HG03060 (cell line): ENCODE measurements around the gene PREX1.
"Not testable (repeated sequence)": the region's sequence is repeated elsewhere in the genome, so short reads cannot be mapped to it uniquely, and the experiment has no call there.

Experiments used
- ATAC-seq: cut with Tn5 transposase; IDR thresholded peaks from one replicate; pipeline ENCODE4 v1.9.1; 2021; ENCODE audit warnings: low read depth, moderate number of reproducible peaks; ENCODE audit not compliant: unreplicated experiment

Gene PREX1

DNA sequence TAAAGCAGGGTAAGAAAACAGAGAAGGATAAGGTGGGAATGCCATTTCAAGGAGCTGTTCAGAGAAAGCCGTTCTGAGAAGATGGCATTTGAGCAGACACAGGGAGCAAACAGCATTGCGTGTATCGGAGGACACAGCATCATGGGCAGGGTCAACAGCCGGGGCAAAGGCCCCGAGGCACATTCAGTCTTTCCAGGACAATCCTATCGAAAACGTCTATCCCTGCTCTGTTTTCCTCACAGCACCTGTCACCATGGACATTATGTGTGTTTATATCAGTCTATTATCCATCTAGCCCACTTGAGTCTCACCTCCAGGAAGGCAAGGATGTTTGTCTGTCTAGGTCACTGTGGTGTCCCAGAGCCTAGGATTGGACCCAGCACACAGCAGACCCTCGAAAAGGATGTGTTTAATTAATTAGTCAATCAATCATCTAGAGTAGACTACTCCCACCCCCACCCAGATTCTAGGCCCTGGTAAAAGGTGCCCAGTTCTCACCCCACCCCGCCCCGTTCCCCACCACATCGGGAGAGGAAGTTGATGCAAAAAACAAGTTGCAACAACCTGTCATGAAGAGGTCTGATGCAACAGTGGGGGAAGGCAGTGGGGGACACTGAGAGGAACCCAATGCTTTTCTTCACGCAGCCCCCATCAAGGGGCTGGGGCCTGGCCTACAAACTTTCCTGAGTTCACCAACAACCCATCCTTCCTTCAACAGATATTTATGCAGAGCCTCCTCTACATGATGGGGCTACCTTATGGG, 66.6 kb downstream of the PREX1 start:
- ATAC-seq: no peak

DNA sequence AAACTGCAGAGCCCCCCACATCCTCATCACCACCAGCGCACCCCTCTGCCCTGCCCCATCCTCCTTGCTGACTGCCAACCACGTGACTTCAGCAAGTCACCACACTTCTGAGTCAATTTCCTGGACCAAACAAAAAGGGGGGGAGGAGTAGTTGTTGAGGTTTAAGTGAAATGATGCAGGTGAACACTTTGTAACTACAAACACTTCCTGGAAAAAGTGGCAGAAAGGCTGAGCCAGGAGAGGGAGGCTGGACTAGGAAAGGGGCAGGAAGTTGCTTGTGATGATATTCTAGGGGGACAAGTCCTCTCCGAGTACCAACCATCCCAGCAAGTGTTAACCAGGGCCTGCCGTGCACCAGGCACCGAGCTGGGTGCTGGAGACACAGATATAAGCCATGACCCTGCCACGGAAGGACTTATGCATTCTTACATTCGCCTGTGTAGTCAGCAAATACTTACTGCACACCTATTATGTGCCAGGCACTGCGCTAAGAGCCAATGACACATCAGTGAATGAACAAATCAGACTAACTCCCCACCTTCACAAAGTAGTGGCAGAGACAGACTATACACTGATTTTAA, 67.3 kb downstream of the PREX1 start:
- ATAC-seq: no peak

DNA sequence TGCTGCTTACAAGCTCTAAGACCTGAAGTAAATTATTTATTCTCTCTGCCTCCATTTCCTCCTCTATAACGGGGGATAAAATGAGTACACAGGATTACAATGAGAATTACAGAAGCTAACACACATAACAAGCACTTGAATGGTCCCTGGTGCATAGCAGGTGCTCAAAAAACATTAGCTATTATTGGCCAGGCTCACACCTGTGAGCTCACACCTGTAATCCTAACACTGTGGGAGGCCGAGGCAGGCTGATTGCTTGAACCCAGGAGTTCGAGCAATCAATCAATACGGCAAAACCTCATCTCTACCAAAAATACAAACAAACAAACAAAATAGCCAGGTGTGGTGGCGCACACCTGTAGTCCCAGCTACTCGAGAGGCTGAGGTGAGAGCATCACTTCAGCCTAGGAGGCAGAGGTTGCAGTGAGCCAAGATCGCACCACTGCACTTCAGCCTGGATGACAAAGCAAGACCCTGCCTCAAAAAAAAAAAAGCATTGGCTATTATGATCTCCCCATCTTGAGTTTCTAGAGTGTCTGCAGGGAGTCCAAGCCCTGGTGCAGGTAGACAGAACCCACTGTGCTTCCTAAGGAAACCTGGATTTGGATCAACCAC, 68.1 kb downstream of the PREX1 start:
- ATAC-seq: no peak

DNA sequence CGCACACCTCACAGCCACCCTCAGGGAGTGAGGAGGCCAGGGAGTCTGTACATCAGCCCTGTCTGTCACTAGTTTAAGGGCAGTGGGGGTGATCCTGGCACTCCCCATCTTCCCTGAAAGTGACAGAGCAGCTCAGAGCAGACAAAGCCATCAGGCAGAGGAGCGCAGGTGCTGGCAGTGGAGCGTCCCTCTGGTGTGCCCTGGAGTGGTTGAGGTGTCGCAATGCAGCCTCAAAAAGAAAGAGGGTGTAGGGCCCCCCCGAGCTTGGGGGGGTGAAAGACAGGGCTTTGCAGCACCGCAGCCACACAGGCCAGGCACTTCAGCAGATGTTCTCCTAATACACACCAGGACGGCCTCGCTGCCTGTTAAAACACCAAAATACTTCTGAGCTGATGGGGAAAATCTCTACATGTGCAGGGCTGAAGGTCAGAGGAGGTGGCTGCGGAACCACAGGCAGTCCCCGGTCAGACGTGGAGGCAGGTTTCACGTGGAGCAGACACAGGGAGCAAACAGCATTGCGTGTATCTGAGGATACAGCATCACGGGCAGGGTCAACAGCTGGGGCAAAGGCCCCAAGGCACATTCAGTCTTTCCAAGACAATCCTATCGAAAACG, 69.5 kb downstream of the PREX1 start:
- no peak for ATAC-seq

DNA sequence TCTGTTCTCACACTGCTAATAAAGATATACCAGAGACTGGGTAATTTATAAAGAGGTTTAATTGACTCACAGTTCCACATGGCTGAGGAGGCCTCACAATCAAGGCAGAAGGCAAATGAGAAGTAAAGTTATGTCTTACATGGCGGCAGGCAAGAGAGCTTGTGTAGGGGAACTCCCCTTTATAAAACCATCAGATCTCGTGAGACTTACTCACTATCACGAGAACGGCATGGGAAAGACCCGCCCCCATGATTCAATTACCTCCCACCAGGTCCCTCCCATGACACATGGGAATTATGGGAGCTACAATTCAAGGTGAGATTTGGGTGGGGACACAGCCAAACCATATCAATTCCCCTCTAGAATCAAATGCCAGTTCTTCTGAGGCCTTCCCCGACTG, 71.0 kb downstream of the PREX1 start:
- ATAC-seq: not testable (repeated sequence)

DNA sequence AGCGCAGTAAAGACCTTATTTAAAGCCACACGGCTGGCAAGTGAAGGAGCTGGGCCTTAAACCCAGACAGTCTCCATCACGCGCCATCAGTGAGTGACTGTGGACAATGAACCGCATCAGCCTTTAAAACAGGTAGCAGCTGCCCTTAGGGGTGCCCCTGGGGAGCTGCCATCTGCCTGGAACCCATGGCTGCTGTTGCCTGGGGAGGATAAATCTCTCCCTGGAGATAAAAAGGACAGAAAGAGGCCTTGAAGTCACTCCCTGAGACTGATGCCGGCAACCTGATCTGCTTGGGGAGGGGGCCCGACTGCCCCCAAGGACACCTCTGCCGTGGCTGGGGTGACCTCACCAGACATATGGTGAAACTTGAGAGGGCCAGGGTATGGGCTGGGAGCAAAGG, 73.5 kb downstream of the PREX1 start:
- no peak for ATAC-seq

DNA sequence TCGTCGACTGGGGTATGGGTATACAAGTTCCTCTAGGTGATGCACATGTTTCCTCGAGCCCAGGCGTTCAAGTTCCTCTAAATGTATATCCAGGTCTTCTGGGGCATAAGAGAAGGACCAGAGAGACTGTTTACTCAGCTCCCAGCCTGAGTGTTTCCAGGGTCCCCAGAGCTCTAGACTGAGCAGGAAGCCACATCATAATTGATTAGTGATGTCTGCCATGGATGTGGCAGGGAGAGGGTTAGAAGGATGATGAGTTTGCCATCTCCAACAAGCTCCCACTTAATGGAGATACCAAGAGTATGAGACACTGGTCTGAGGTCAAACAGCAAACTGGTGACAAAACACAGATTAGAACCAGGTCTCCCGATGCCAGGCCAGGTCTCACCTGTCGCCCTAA, 74.8 kb downstream of the PREX1 start:
- no peak for ATAC-seq

DNA sequence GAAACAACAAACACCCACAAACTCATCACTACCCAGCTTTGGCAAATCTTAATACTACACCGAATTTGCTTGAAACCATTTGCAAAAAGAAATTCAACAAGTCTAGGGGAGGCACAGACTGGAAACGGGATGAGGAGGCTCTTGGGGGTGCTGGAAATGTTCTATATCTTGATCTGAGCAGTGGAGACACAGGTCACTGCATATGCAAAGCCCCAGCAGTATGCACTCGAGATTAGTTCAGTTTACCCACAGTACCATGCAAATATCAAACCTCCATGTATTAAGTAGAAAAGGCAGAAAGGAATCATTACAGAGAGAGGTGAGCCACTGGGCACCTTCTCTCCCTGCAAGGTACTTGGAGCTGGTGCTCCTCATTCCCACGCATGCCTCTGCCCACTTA, 75.9 kb downstream of the PREX1 start:
- ATAC-seq: no peak

DNA sequence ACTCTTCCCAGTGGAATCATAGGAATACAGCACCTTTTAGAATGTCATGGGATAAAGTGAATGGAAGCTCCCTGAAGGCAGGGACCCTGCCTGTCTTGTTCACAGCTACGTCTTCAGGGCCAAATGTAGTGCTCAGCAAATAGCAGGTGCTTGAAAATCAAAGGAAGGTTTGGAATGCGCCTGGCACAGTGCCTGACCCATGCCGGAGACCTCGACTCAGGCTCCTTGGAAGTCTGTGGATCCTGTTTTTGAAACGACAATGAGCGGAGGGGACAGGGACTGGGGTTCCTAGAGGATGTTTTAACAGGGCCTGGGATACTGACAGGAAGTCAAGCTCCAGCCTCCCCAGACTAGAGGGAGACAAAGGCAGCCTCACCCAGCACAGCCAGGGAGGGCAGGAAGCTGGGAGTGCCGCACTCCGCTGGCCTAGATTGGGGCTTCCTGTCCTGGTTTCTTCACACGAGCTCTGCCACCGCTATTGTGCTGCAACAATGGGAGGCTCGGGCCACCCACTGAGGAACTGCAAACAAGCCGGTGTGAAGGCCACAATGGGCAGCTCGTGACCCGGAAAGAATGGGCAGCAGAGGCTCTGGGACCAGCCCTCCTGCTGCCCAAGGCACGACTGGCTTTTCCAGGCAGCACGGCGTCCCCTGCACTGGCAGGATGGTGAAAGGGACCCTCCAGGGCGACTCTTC, 76.7 kb downstream of the PREX1 start:
- no peak for ATAC-seq

DNA sequence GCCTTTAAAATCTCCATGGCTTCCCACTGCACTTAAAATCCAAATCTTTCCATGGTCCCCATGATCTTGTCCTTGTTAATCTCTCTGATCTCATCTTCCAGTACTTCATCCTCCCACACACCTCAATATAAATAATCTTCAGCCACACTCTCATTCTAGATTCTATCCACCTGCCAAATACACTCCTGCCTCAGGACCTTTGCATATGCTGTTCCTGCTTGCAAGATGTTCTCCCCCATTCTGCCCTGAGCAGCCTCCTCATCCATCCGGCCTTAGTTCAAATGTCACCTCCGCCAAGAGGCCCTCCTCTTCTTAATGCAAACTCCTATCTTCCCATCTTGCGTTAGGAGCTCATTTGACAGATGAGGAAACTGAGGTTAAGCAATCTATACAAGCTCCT, 77.4 kb downstream of the PREX1 start:
- ATAC-seq: no peak

DNA sequence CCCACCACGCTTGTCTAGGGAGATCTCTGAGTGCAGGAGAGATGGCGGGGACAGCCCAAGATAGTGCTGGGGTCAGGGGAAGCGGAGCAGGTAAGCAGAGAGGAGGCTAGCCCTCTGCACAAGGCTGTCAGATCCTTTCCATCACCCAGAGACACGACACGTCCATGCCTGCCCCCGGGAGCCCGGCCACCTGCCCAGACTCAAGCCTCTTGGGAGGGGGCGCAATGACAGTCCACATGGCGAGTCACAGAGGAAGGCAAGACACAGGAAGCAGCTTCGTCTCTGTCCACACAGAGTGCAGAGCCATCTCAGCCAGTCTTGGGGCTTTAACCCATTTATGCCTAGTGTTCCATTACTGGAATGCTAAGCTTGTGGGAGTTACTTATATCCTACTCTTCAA, 78.4 kb downstream of the PREX1 start:
- ATAC-seq: no peak

DNA sequence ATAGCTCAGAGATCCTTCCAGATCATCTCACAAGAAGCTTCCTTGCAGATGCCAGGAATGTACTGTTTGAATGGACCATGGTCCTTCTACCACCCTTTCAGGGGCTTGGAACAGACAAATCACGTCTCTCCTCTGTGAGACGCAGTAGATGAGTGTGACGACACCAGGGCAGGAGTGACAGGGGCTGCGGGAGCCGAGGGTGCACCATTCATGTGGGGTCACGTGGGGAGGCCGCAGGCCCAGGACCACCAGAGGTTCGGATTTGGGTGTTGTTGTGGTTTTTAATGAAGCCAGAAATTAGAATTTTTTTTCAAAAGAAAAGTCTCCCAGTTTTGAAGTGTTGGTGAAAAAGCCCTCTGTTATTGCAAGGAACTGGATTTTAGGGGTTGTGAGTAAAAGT, 79.2 kb downstream of the PREX1 start:
- ATAC-seq: no peak

DNA sequence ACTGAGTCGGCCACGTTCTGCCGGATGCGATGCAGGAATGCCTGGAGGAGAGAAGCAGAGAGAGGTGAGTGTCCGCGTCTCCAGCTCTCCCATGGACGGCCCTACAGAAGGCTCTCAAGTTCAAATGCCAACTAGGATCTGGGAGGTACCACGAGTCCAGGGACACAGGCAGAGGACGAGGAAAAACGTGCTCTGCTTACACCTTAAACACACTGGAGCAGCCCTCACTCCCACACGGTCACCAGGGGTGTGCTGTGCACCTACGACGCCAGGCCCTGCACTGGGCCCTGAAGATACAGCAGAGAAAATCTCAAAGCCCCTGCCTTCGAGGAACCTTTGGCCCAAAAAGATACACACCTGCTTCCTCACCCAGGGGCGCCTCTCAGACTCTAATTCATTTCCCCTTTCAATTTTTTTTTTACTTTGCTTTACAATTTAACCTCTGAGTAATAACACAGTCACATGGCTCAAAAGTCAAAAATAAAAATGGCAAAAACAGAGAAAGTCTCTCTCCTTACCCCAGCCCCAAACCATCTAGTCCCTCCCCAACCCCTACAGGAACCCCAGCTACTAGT, 79.9 kb downstream of the PREX1 start:
- ATAC-seq: no peak

DNA sequence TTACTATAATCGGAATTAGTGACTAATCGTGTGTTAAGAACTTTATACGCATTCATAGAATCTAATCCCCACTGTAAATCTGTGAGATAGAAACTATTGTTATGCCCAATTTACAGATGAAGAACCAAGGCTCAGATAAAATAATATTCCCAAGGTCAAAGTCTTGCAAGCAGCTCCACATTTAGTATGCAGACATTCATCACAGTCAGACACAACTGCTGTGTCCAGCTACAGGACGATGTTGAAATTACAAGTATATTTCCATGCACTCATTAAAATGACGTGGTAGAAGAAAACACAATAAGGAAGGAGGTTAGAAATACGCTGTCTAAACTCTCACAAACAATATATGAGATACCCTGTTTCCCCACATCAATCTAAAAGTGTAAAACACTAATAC, 82.5 kb downstream of the PREX1 start:
- no peak for ATAC-seq

DNA sequence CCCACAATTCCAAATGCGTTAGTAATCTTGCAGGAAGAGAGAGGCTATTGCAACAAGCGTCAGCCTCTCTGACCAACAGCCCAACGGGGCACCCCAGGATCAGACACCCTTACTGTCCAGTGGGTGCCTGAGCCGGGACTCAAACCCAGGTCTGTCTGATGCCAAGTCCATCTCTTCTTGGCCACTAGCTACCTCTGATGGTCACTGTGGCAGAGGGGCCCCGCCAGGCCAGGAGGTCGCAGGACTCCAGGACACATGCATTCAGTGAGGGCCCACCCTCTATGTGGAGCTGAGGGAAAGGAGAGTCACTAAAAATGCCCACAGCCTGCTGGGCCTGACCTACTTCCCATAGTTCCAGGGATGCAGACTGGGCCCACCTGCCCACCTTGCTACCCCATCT, 83.3 kb downstream of the PREX1 start:
- ATAC-seq: no peak

DNA sequence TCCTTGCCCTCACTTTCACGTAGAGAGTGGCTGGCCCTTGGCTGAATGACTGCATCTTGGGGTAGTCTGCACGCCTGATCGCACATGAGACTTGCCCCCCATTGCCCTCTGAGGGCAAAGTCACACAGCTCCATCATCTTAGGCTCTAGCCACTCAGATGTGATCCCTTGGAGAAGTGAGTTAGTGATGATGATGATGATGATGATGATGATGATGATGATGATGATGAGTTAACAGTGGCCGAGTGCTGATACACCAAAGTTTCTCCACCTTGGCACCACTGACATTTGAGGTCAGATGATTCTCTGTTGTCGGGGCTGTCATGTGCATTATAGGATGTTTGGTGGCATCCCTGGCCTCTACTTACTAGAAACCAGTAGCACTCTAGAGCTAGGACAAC, 84.0 kb downstream of the PREX1 start:
- no peak for ATAC-seq

DNA sequence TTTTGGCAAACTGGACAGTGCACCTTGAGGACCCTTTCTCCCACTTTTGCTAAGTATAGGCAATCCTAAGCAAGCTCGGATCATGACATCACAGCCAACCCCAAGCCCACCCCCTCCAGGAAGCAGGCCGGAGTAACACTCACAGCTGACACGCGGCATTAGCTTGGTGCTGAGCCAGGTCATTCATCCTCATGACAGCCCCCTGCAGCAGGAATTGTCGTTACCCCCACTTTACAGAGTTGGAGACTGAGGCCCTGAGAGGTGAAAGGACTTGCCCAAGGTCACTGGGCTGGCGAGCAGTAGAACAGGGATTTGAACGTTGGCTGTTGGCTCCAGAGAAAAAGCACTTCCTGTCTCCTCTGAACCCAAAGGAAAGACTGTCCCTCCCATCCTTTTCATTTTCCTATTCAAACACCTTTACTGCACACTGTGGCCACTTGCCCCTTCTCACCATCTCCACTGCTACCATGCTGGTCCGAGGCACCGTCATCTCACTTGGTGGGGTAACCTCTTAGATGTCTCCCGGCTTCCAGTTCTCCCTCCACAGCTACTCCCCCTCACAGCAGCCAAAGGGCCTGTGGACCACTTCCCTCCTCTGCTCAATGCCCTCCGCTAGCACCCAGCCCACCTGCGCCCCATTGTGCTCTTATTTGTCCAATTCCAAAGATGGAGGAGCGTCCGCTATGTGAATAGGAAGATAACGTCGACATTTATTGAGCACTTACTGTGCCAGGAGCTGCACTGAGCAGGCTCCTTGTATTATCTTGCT, 84.7 kb downstream of the PREX1 start:
- ATAC-seq: no peak

DNA sequence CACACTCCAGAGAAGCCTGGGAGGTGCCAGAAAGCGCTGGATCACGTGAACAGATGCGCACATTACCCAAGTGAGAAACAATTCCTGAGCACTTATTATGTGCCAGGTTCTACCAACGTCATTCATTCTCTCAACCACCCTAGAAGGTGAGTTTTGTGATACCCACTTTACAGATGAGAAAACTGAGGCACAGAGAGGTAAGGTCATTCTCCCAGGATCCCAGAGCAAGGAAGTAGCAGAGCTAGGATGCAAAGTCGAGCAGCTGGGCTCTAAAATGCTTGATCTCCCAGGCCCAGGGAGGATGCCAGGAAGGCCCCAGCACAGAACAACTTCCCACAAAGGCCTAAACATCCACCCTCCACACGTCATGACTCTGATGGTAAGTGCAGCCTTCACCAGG, 85.6 kb downstream of the PREX1 start:
- ATAC-seq: no peak

DNA sequence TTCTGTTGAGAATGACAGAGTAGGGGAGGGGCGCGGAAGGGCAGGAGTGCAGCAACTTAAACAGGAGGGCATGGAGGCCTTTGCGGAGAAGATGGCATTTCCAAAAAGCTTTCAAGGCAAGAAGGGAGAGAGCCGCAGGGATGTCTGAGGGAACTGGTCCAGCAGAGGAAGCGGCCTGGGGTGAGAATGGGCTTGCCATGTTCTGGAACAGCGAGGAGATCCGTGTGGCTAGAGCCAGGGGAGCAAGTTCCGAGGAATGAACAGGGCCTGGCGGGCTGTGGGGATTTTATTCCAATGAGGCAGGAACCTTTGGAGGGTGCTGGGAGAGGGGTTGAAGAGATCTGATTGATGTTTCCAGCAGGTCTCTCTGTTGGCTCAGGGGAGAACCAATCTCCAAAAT, 86.1 kb downstream of the PREX1 start:
- ATAC-seq: no peak

DNA sequence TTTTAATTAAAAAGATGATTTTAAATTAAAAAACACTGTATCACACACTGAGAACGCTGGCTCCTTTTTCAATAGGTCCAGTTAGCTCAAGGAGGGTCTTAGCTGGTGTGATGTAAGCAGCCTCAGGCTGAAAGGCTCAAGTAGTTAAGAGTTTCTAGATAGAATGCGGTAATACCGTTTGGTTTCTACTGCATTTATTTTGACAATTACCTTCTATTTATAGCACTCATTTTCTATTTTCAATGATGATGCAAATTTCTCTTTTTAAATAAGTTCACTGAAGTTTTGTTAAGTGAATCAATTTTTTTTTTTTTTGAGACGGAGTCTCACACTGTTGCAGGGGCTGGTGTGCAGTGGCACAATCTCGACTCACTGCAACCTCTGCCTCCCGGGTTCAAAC, 87.1 kb downstream of the PREX1 start:
- ATAC-seq: no peak
